Spleen (tissue), 7 donors: Measurements from ENCODE around the gene ACTN1.

ENCODE experiments used
- POLR2A ChIP-seq, 3 donors: fragments of 450-650 bp; IDR thresholded peaks; one replicate each; pipeline ENCODE4 v1.5.1; 2017; ENCODE audit warnings: antibody characterized with exemption in 3 of 3, mild to moderate bottlenecking in 1 of 3
- POLR2AphosphoS5 ChIP-seq, 3 donors: sonication (generic); formaldehyde crosslinking; IDR thresholded peaks; one replicate each; pipeline ENCODE4 v1.5.1; 2017; ENCODE audit warnings: antibody characterized with exemption in 3 of 3
- TF ChIP-seq, protein P1 (sequence below), 11 experiments: fragments of 200-600 bp in 7 of 11; fragments of 450-650 bp in 4 of 11; sonication (generic) in 4 of 11; IDR thresholded peaks in 8 of 11; conservative IDR thresholded peaks in 3 of 11; 1 replicate in 7 of 11; 2 replicates in 4 of 11; pipeline versions ENCODE4 v1.4.0 to v1.8.0; 2016 to 2021; ENCODE audit warnings: antibody characterized with exemption in 11 of 11, inconsistent platforms in 4 of 11, mild to moderate bottlenecking in 1 of 11
- donor health status: DM: no; HTN: no; CAD: no; lungs with moderate emphysema.
- donor health status: DM: no; HTN: no; CAD: no.
- donor health status: DM: no; HTN: no; CAD: no.

DNA sequence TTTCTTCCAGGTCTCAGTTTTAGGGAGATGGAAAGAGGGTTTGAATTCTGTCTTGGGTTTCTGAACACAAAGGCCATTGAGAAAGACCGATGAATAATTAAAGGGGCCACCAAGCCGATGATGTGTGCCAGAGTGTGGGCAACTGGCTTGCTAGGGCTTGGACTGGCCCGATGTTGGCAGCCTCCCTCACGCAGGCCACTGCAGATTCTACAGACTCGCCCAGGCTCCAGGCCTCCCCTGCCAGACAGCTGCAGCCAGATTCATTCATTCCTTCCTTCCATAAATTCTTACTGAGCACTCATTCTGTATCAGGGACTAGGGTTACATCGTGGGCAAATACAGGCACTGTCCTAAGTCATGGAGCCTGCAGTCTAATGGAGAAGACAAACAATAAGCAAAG is 34.9 kb downstream of the ACTN1 start:
- TF ChIP-seq POLR2AphosphoS5 (IDR thresholded peaks at IDR 0.05) (no peak), POLR2A (IDR thresholded peaks at IDR 0.05) (no peak)
- TF ChIP-seq, protein P1, sequence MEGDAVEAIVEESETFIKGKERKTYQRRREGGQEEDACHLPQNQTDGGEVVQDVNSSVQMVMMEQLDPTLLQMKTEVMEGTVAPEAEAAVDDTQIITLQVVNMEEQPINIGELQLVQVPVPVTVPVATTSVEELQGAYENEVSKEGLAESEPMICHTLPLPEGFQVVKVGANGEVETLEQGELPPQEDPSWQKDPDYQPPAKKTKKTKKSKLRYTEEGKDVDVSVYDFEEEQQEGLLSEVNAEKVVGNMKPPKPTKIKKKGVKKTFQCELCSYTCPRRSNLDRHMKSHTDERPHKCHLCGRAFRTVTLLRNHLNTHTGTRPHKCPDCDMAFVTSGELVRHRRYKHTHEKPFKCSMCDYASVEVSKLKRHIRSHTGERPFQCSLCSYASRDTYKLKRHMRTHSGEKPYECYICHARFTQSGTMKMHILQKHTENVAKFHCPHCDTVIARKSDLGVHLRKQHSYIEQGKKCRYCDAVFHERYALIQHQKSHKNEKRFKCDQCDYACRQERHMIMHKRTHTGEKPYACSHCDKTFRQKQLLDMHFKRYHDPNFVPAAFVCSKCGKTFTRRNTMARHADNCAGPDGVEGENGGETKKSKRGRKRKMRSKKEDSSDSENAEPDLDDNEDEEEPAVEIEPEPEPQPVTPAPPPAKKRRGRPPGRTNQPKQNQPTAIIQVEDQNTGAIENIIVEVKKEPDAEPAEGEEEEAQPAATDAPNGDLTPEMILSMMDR (IDR thresholded peaks at IDR 0.05 in 8 of 11, conservative IDR thresholded peaks at IDR 0.05 in 3 of 11), result no peak
